ENCODE measurements around the gene TWIST1. TPM values are rescaled to one million over a fixed set of nuclear protein-coding genes. Genes with fewer than 3 reads are reported as not detected.

The TWIST1 gene
- total RNA-seq, 1 donor from 2014 or later: 4.5 TPM

GRCh38 chr7:19114551-19114855, 2.9 kb downstream of the TWIST1 start:
- intact Hi-C loops (cut with micrococcal nuclease): loop anchor here (5.0 to 10.0 kb wide), 3 partner anchors 250 to 1673 kb away; partner anchors contain the start of gene SP8

- intact Hi-C loops (cut with micrococcal nuclease): loop anchor here (5.0 to 10.0 kb wide), 3 partner anchors 249 to 1673 kb away; partner anchors contain the start of gene SP8
Measured at GRCh38 chr7:19113855-19114550, 3.4 kb downstream of the TWIST1 start.

GRCh38 chr7:19113002-19113350, 4.5 kb downstream of the TWIST1 start:
- intact Hi-C loops (cut with micrococcal nuclease): loop anchor here (5.0 to 10.0 kb wide), 3 partner anchors 248 to 1674 kb away; partner anchors contain the start of gene SP8

DNA sequence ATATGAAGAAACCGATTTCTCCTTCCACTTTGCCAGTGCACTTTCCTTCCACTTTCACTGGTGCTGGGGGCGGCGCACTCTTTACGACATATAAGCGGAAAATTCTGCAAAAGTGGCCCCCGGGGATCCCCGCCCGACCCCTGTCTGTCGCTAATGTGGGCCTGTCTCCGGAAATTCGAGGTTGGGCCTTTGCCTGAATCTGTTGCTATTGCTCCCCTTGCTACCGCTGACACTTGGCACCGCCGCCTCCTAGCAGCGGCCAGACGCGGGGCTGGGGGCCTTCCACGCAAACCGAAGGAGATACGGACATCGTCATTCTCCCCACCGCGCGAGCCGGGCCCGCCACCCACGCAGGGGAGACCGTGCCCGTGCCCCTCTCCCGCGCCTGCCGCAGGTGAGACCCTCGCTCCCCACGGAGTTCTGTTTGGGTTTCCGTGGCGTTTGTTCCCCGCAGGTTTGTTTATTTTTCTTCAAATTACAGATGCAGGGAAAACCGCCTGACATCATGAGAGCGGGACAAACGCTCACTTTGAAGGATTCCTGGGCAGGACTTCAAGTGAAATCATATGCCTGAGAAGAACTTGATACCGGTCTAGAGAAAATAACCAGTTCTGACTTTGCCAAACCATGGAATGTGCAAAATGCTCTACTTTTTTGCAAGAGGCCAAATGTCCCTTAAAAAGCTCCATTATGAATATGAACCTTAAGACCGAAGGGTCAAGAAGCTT, 5.0 kb downstream of the TWIST1 start:
- intact Hi-C loops (cut with micrococcal nuclease): loop anchor here (5.0 to 10.0 kb wide), 3 partner anchors 248 to 1675 kb away; partner anchors contain the start of gene SP8

GRCh38 chr7:19111474-19112273, 5.8 kb downstream of the TWIST1 start:
- intact Hi-C loops (cut with micrococcal nuclease): loop anchor here (5.0 to 10.0 kb wide), 3 partner anchors 247 to 1676 kb away; partner anchors contain the start of gene SP8

GRCh38 chr7:19110776-19111175, 6.7 kb downstream of the TWIST1 start:
- intact Hi-C loops (cut with micrococcal nuclease): loop anchor here (5.0 to 10.0 kb wide), 3 partner anchors 246 to 1677 kb away; partner anchors contain the start of gene SP8

DNA sequence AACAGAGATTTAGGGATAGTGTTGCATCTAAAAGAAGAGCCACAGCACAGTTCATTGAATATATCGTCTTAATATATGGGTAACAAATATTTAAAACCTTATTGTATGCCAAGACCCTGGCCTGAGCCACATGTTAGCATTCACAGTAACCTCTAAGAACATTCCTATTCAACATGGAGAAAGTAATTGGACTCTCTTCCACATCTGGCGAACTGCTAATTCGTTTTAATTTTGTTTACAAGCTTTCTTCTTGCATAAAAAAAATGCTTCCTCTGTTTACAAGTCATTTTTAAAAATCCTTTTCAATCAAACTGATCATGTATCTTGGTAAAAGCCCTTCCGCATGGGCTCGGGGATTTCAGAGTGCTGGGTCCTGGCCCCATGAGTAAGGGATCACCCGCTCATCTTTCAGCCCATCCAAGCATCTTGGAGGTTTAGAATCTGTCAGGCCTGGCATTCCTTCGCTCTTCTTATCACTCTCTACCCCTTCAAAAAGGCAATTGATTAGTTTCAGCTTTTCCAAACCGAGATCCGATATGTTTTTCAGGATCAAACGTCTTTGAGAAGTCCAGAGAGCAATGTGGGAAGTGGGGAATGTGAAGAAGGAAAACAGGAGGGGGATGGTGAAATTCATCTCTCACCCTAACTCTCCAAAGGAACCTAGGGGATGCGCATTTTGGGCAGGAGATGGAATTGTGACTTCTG, 7.3 kb downstream of the TWIST1 start:
- intact Hi-C loops (cut with micrococcal nuclease): loop anchor here (5.0 to 10.0 kb wide), 3 partner anchors 245 to 1677 kb away; partner anchors contain the start of gene SP8

- intact Hi-C loops (cut with micrococcal nuclease): loop anchor here (2.0 to 5.0 kb wide), 2 partner anchors 38 to 307 kb away; no protein-coding TSS in a partner anchor
Measured at GRCh38 chr7:19109000-19109946, 8.2 kb downstream of the TWIST1 start.

GRCh38 chr7:19107356-19108146, 9.9 kb downstream of the TWIST1 start:
- intact Hi-C loops (cut with micrococcal nuclease): loop anchor here (1.0 to 5.0 kb wide), 4 partner anchors 8 to 305 kb away; no protein-coding TSS in a partner anchor

- intact Hi-C loops (cut with micrococcal nuclease): loop anchor here (1.0 to 5.0 kb wide), 3 partner anchors 8 to 305 kb away; no protein-coding TSS in a partner anchor
Measured at GRCh38 chr7:19107081-19107355, 10.4 kb downstream of the TWIST1 start.

DNA sequence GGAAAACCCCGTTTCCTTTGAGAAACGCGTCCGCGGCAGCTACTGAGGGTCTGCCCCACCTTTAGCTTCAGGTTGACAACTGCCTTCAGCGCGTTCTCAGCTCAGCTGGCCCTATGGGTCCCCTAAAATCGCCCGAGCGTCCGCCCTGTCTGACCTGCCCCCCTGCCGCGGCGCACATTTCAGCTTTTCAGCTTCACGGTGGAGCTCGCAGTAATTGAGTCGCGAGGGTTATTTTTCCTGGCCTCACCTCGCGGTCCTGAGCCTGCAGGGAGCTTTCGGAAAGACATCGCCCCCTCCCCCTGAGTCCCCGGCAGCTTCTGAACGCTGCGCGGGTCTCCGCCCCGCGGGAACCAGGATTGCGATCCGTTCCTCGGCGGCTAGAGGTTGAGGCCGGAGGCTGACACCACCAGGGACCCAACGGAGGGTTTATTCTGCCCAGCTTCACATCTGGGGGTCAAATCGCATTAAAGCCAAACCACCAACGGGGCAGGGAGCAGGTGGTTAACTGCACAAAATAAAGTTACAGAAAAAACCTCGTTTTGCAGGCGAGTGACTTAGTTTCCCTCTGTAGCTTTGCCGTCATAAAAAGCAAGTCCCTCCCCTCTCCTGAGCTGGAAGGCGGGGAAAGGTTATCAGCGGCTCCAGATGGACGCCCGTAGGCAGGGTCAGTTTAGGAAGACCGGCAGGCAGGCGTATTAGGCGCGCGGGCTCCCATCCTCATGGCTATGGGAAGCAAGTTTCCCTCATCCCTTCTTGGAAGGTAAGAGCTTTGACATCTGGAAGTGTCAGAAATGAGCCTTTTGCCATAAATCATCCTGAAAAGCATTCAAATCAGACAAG, 11.0 kb downstream of the TWIST1 start:
- intact Hi-C loops (cut with micrococcal nuclease): loop anchor here (1.0 to 5.0 kb wide), 3 partner anchors 9 to 304 kb away; no protein-coding TSS in a partner anchor

GRCh38 chr7:19105546-19105945, 11.9 kb downstream of the TWIST1 start:
- intact Hi-C loops (cut with micrococcal nuclease): loop anchor here (5.0 kb wide), 1 partner anchor 303 kb away; no protein-coding TSS in a partner anchor

GRCh38 chr7:19104811-19105210, 12.6 kb downstream of the TWIST1 start:
- intact Hi-C loops (cut with micrococcal nuclease): loop anchor here (5.0 kb wide), 2 partner anchors 303 to 413 kb away; no protein-coding TSS in a partner anchor

DNA sequence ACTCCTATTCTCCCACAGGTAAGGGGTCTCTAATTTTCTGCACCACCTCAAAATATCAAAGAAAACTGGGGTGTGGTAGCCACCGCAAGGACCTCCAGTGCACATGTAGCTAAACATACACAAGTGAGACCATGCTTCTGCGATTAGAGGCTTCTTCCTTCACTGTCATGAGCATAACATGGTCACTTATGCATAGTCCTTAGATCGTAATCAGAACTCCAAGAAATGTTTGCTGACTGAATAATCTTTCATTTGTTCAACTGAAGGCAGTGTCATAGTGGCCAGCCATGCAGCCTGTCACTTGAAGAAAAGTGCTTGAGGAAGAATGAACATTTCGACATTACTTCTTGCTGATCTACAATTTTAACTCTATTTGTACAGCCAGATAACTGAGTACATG, 14.6 kb downstream of the TWIST1 start:
- intact Hi-C loops (cut with micrococcal nuclease): loop anchor here (5.0 kb wide), 1 partner anchor 411 kb away; no protein-coding TSS in a partner anchor

GRCh38 chr7:19101909-19102308, 15.5 kb downstream of the TWIST1 start:
- intact Hi-C loops (cut with micrococcal nuclease): loop anchor here (5.0 kb wide), 1 partner anchor 410 kb away; no protein-coding TSS in a partner anchor

DNA sequence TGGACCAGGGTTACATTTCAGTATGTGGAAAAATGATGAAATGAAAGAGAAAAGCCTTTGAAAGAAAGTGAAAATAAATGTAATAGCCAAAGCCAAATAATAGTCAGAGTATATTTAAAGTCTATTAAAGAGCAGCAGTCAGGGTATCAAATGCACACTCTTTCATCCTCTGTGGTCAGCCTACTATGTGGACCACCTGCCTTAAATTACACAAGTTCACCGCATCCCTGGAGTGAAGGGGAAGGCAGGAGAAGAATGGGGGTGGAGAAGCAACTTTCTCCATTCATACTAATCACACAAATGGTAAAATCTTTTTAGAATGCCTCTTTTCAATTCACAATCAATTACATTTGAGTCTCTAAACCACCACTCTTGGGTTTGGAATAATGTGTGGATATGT, 16.0 kb downstream of the TWIST1 start:
- intact Hi-C loops (cut with micrococcal nuclease): loop anchor here (5.0 kb wide), 1 partner anchor 409 kb away; no protein-coding TSS in a partner anchor

GRCh38 chr7:19099924-19100323, 17.5 kb downstream of the TWIST1 start:
- intact Hi-C loops (cut with micrococcal nuclease): loop anchor here (5.0 kb wide), 1 partner anchor 408 kb away; no protein-coding TSS in a partner anchor
